Stimulated activated CD4-positive, alpha-beta T cell treated with anti-CD3 and anti-CD28 coated beads, Interleukin-4, amount 100 ng/mL, for 24 hours (primary cell): Measurements from ENCODE around the gene FOS.
A peak's percentile ranks its signal among the peaks of the same experiment; 100 is the strongest.
"Not testable (repeated sequence)": the region's sequence is repeated elsewhere in the genome, so short reads cannot be mapped to it uniquely, and the experiment has no call there.

Source experiments
- DNase-seq: peaks from one replicate; pipeline ENCODE4 v3.0.0-alpha.2; 2020

FOS gene

DNA sequence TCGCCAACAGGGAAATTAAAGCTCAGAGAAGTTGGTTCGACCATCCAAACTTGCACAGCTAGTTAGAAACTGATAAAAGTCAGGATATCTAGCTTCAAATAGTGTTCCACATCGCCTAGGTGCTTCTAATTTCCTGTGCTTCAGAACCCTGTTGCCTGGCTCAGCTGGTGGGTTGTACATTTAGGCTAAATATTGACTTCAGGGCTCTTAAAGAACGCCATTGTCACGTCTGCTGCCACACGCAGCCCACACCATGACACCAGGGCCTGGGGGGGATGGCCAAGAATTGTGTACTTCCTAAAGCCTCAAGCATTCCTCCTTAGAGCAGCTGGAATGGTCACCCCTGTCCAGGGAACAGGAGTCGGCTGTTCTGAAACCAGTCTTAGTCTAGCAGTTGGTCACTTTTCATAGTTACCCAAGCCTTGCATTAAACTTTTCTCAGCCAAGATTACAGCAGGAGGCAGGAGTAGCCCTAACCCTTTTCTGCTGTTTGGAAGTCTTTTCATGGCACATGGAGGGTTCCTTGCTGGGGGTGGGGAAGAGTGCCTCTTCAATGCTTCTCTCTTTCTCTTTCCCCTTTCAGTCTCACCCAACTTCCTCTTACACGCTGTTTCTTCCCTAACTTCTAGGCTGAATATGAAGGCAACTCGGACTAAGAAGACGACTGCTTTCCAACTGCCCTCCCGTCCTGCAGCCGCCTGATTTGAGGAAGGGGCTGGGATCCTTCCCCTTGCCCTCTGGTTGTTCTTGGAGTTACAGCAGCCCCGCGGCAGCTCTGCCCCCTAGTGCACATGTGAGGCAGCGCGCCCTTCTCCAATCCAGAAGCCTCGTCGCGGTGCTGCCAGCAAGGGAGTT is 17.1 kb downstream of the FOS start:
- peak; percentile 80 for DNase-seq

DNA sequence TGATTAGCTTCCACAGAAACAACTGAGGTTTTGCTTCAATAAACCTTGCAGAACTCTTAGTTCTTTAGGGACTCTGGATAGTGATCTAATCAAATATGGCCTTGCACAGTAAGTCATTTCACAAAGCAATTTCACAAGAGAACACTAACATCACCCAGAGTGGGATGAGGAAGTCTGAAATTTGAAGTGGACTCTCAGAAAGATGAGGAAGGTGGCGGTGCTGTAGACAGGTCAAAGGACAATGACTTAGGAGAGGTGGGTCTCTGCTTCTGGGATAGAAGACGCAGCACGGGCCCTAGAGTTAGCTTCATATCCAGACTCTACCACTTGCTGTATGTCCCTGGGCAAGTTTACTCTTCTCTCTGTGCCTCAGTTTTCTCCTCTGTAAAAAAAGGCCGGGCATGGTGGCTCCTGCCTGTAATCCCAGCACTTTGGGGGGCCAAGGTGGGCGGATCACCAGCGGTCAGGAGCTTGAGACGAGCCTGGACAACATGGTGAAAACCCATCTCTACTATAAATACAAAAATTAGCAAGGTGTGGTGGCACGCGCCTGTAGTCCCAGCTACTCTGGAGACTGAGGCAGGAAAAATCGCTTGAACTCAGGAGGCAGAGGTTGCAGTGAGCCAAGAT is 18.9 kb downstream of the FOS start:
- no peak for DNase-seq

- DNase-seq: no peak
Measured at GRCh38 chr14:75298187-75298965, 19.7 kb downstream of the FOS start.

GRCh38 chr14:75299059-75299458 is 20.4 kb downstream of the FOS start:
- no peak for DNase-seq

GRCh38 chr14:75299576-75299975 is 20.9 kb downstream of the FOS start:
- no peak for DNase-seq

DNA sequence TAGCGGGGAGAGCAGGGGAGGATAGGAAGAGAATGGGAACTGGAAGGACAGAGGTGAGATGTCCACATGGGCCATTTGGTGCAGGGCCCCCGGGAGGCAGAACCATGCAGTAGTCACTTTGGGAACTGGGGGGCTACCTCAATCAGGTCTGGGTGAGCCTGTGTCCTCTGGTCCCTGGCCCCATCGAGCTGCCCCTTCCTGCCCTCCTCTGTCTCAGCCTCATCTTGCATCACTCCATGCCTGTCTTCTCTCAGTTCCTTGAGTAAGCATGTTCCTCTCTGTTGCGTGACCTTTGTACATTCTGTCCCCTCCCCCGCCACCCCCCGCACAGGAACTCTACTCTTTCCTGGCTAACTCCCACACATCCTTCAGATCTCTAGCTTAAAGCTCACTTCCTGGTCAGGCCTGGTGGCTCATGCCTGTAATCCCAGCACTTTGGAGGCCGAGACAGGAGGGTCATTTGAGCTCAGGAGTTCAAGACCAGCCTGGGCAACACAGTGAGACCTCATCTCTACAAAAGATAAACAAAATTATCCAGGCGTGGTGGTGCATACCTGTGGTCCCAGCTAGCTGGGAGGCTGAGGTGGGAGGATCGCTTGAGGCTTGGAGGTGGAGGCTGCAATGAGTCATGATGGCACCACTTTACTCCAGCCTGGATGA is 23.2 kb downstream of the FOS start:
- DNase-seq: no peak

DNA sequence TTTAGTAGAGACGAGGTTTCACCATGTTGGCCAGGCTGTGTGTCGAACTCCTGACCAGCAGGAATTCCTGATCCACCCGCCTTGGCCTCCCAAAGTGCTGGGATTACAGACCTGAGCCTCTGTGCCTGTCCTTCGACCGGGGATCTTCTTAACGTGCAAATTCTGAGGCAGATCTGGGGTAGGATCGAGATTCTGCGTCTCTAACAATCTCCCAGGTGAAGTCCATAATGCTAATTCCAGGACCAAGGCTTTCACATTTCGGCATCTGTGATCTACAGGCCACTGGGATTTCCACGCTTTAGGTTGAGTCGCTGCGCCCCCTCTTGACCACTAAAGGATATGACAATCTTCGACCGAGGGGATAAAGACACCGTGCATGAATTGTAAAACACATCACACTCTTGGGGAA is 24.8 kb downstream of the FOS start:
- peak; percentile 66 for DNase-seq

GRCh38 chr14:75306410-75306809 is 27.8 kb downstream of the FOS start:
- DNase-seq: not testable (repeated sequence)

- no peak for DNase-seq
Measured at GRCh38 chr14:75306927-75307699, 28.5 kb downstream of the FOS start.

- peak; percentile 81 for DNase-seq
Measured at GRCh38 chr14:75307700-75308379, 29.2 kb downstream of the FOS start.

- not testable (repeated sequence) for DNase-seq
Measured at GRCh38 chr14:75308991-75309390, 30.4 kb downstream of the FOS start.

- DNase-seq: not testable (repeated sequence)
Measured at GRCh38 chr14:75309561-75309960, 30.9 kb downstream of the FOS start.

DNA sequence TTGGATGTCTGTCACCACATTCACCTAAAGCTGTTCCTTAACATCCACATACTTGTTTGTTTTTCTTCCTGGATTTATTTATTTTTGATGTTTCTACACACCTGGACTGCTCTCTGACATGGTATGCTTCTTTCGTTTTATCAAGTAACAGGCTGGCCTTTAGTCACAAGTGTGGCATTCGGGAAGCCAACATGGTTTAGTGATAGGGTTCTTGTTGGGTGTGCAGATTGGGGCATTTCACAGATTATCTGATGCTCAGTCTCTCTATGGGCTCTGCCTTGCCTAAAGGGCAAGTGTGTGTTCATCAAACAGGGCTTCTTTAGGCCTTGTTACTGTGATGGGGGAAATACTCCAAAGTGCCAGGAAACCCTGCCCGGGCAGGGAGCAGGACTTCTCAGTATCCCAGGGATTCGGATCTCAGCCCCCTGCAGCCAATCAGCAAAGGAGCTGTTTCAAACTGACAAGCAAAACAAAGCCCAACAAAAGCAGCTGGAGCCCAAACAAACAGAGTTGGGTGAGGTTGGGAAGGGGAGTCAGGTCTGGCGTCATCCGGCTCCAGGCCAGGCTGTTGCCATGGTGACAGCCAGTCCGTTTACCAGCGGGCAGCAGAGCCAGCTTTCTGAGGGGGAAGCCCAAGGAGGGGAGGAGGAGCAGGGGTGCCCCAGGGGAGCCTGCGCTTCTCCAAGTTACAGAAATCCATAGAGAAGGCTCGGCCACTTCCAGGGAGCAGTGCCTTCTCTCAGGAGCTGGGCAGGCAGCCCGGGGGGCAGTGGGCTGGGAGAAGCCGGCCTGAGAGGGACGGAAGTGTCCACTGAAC is 31.9 kb downstream of the FOS start:
- no peak for DNase-seq

DNA sequence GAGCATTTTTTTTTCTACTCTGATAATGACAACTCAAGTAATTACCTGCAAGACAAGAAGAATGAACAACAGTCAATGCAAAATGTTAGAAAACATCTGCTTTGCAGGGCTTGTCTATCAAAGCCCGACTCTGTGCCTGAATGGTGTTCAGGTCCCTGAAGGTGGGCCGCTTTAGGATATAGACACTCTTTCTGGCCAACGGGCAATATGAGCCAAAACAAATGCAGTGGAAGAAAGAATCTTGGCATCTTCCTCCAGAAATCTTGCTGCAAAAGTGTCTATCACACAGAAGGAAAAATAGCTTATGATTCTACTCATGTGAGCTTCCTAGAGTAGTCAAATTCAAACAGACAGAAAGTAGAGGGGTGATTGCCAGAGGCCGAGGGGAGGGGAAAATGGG is 32.7 kb downstream of the FOS start:
- no peak for DNase-seq

GRCh38 chr14:75312341-75312740 is 33.7 kb downstream of the FOS start:
- DNase-seq: no peak

DNA sequence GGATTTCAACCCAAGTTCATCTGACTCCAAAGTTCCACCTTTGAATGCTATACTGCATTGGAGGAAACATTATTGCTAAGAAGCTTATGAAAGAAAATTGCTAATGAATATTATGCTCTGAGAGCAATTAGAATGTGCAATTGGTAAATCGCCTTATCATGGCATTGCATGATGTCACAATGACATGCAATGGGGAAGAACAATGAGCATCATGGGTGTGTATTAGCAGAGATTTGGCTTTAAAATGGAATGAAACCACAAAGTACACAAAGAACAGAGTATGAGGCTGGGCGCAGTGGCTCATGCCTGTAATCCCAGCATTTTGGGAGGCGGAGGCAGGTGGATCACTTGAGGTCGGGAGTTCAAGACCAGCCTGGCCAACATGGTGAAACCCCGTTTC is 34.7 kb downstream of the FOS start:
- DNase-seq: no peak

DNA sequence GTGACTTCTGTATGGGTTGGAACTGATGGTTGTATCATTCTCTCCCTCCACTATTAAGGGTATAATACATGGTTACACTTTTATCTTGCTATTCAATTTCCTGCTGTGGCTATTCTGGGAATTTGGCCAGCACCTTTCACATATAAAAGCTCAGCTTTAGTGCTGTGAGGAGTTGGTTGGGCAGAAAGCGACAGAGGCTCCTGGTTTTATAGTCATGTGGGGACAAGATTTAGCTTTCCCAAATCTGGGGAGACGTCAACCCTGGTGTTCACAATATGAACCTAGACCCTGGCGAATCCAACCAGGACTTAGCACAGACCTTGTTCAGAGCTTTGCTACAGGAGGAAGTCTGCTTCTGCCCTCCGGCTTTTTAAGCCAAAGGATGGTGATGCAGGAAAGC is 36.5 kb downstream of the FOS start:
- no peak for DNase-seq

DNA sequence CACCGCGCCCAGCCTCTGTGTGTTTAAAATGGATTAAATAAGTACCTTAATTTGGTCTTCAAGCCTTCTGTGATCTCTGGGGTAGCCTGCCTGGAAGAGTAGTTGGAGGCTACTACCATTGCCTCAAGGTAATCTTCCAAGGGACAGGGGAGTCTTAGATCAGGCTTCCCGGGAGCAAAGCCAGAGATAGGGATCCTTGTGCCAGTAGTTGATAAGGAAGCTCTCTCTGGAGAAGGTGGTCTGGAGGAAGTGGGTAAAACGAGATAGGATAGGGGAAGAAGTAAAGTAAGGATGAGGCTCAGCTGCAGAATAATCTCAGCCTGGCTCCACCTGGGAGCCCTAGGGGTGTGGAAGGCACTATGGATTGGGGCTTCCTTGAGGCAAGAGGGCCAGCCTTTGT is 38.5 kb downstream of the FOS start:
- DNase-seq: no peak

- DNase-seq: no peak
Measured at GRCh38 chr14:75318353-75318752, 39.7 kb downstream of the FOS start.

GRCh38 chr14:75319021-75319420 is 40.4 kb downstream of the FOS start:
- no peak for DNase-seq

GRCh38 chr14:75320196-75320595 is 41.6 kb downstream of the FOS start:
- no peak for DNase-seq
